HK-2 (cell line): ENCODE data around the gene KCND2.
"Not testable (repeated sequence)": the region's sequence is repeated elsewhere in the genome, so short reads cannot be mapped to it uniquely, and the experiment has no call there.

Experiments
- DNase-seq: peaks from one replicate; pipeline ENCODE4 v3.0.0-alpha.2; 2018; ENCODE audit not compliant: unreplicated experiment

The KCND2 gene

DNA sequence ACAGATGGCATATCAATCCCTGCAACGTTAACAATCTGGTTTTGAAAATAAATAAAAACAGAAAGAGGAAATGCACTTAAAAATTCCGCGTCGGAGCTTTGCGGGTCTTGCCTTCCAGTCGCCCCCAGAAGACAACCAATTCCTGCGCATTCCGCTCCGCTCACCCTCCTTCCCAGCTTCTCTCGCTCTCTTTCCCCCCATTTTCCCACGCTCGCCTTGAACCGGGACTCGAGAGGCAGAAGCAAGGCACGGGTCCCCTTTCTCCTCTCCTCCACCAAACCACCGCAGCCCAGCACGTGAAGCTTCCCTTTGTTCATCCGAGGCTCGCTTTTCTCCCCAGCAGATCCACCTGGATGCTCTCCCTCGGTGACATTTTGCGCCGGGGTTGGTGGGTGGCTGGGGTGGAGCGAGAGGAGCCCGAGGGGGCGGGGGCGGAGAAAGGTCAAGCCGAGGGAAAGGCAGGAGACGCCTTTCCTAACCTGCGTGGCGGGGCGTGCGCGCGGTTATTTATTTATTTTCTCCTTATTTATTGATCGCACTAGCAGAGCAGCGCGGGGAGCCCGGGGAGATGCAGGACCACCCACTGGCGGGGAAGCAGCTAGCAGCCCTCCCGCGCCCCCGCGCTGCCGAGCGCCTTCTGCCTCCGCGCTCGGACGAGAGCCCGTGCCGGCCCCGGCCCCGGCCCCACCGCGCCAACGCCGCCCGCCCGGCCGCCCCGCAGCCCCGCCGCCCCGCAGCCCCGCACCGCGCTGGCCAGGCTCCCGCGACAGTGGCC lies at the start of gene KCND2:
Gene KCND2 (plus strand): TSS at position 475 of the 775 bp plus-strand sequence.
- DNase-seq = peak; percentile 16

DNA sequence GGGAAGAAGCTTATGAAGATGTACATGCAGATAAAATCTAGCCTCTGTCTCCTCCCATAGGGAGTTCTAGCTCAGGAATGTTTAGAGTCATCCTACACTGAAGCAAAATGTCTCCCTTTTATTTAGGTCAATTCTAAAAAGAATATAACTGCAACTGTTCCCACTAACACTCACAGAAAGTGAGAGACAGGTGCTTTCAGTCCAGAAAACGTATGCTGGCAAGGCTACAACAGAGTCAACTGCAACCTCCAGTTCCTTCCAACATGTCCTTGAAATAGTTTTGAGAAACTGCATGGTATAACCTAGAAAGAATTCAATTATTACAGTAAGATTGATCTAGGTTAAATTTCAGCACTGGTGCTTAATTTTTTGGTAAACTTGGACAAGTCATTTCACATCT lies 46.8 kb upstream of the KCND2 start:
- no peak for DNase-seq

DNA sequence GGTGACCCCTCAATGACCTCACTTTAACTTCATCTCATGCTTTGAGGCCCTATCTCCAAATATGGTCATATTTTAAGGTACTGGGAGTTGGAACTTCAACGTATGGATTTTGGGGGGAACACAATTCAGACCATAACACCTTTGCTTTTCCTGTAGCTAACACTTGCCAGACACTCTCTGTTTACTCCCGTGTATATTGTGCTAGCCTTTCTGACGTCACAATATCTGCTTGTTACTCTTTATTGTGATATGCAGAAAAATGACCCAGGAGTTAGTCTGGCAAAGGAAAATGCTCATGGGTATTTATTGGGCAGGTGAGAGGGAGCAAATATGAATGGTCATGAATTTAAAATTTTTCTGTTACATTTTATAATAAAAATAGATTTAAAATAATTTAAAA lies 45.7 kb upstream of the KCND2 start:
- DNase-seq = no peak

DNA sequence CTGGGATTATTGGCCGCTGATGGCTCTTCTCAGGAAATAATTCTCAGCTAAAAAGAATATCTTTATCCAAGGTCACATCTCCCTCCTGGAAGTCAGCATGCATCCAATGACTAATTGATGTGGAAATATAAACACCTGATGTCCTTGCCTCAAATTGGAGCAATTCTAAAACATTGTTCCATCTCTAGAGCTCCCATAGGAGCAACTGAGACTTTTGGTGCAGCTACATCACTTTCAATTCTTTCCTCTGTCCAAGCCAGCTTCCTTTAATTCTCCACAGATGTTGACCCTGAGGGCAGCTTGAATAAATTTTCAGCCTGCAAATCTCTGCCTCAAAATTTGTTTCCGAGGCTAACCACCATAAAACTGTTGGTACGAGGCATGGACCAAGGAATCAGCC lies 43.9 kb upstream of the KCND2 start:
- DNase-seq = no peak

DNA sequence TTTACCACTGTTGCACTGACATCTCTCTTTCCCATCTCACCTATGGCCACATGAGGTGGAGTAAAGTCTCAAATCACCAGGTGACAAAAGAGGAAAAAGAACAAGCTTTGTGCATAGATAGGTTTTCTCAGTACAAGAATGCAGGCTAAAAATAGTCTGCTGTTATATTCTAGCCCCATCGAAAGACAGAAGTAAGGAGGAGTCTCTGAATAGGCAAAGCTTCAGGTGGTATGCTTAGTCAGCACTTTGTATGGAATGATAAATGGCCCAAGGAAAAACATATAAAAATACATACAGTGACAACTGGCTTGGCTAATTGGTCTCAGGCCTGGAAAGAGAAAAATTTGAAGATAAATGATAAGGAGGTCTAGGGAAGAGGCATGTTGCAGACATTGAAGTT lies 39.6 kb upstream of the KCND2 start:
- no peak for DNase-seq

DNA sequence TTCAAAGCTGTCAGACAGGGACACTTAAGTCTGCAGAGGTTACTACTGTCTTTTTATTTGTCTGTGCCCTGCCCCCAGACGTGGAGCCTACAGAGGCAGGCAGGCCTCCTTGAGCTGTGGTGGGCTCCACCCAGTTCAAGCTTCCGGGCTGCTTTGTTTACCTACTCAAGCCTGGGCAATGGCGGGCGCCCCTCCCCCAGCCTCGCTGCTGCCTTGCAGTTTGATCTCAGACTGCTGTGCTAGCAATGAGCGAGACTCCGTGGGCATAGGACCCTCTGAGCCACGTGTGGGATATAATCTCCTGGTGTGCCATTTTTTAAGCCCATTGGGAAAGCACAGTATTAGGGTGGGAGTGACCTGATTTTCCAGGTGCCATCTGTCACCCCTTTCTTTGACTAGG lies 32.6 kb upstream of the KCND2 start:
- DNase-seq = not testable (repeated sequence)

DNA sequence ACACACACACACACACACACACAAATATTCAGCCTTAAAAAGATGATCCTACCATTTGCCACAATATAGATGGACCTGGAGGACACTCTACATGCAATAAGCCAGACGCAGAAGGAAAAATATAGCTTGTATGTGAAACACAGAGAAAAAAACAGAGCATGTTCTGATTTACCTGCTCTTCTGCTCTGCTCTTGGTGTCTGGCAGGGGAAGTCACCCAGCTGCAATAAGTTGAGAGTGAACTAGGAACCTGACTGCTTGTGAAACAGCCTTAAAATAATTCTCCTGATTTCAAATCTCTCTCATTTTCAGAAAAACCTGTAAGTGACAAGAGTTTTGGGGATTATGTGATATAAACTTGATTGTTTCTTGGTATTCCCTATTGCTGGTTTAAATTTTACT lies 31.0 kb upstream of the KCND2 start:
- DNase-seq = no peak

DNA sequence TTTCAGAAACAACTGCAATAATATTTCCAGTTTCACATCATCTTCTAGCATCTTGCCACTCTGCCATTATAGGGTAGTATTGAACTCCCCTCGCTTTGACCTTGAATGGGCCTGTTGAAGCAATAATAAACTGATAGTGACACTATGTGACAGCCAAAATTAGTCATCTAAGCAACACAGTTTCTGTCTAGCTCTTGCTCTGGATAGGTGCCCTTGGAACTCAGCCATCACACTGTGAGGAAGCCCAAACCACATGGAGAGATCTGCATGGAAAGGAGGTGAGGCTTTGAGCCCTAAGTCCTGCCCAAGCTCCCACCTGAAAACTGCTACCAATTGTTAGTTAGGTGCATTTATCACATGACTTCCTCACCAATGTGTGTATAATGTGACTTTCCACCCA lies 18.1 kb upstream of the KCND2 start:
- DNase-seq = no peak

DNA sequence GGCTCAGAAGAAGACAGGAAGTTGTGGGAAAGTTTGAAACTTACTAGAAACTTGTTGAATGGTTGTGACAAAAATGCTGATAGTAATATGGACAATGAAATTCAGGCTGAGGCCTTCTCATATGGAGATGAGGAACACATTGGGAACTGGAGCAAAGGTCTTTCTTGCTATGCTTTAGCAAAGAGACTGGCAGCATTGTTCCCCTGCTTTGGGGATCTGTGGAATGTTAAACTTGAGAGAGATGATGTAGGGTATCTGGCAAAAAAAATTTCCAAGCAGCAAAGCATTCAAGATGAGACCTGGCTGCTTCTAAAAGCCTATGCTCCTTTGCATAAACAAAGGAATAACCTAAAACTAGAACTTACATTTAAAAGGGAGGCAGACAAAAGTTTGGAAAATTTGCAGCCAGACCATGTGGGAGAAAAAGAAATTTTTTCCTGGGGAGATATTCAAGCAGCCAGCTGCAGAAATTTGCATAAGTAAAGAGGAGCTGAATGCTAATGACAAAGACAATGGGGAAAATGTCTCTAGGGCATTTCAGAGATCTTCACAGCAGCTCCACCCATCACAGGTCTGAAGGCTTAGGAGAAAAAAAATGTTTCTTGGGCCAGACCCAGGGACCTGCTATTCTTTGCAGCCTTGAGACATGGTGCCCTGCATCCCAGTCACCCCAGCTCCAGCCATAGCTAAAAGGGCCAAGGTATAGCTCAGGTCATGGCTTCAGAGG lies 16.5 kb upstream of the KCND2 start:
- no peak for DNase-seq

DNA sequence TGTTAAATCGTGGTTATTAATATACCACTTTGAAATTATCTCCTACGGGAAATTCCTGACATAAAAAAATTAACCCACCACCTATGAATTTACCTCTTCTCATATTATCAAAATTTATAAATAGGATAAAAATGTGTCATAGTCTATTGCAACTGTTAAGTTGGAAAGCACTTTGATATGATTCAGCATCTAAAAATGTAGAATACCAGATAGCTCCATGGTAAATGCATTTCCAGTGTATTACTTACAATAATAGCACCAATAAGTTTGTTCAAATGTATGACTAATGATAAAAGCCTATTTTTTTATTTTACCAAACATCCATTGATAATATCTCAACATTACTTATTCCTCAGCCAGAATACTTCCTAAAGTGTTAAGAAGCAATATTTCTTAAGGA lies 13.6 kb upstream of the KCND2 start:
- DNase-seq = no peak

DNA sequence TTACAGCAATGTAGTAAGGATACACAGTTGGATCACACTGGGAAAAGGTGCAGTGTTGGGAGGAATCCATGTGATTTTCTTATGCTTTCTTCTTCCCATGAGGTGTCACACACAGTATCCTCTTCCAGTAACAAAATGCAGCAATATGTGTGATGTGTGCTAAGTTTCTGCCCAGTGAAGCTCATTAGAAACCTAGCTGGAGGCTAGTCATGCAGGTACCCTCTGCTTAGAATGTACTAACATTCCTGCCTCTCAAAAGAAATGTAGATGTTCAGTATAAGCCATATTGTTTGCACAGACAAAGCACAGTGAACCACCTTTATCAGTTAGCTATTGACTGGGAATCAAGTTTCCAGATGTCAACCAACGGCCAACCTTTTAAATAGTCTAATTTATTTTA lies 12.9 kb upstream of the KCND2 start:
- DNase-seq = no peak

DNA sequence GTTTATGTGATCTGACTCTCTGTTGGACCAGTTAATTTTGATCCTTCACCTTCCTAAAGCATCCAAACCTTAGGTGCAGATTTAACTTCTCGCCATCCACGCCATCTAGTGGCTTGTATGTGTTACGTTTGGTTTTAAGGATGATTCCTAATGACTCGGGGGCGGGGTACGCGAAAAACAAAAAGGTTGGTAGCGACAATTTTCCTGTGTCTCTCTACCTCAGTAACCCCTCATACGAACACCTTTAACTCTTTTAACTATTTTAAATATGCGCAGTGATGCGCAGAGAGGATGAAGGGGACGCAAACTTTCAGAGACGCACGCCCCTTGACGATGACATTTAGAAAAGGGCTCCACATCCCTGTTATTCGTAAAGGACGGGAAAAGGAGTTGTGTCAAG lies 714 bp upstream of the KCND2 start:
- DNase-seq = peak; percentile 24

DNA sequence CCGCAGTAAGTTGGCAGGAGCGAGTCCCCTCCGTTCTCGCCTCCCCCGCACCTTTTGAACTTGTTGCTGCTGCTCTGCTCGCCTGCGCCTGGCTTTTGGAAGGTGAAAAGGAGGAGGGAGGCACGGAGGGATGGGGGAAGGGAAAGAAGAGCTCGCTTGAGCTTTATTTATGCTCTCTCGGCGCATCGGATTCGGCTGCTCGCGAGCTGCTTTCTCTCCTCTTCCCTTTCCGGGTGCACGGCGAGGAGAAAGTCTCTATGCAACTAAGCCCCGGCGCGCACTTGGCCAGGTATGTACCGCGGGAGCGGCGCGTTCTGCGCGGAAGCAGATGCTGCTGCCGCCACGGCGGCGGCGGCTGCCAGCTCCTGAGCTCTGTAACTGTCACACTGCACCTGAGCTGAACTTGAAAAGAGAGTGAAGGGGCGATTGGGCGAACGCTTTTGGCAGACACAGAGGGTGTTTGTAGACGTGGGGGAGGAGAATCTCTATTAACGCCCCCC lies 551 bp downstream of the KCND2 start:
- DNase-seq = peak; percentile 29

DNA sequence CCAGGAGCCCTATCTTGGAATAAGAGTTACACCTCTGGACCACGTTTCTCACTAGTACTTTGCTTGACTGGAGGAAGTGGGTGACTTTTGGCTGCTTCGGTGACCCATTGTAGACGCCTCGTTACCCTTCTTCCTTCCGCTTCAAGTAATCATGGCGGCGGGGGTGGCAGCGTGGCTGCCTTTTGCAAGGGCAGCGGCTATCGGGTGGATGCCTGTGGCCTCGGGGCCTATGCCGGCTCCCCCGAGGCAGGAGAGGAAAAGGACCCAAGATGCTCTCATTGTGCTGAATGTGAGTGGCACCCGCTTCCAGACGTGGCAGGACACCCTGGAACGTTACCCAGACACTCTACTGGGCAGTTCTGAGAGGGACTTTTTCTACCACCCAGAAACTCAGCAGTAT lies 1.5 kb downstream of the KCND2 start:
- no peak for DNase-seq

DNA sequence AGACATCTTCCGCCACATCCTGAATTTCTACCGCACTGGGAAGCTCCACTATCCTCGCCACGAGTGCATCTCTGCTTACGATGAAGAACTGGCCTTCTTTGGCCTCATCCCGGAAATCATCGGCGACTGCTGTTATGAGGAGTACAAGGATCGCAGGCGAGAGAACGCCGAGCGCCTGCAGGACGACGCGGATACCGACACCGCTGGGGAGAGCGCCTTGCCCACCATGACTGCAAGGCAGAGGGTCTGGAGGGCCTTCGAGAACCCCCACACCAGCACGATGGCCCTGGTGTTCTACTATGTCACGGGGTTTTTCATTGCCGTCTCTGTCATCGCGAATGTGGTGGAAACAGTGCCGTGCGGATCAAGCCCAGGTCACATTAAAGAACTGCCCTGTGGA lies 1.9 kb downstream of the KCND2 start:
- DNase-seq = no peak

DNA sequence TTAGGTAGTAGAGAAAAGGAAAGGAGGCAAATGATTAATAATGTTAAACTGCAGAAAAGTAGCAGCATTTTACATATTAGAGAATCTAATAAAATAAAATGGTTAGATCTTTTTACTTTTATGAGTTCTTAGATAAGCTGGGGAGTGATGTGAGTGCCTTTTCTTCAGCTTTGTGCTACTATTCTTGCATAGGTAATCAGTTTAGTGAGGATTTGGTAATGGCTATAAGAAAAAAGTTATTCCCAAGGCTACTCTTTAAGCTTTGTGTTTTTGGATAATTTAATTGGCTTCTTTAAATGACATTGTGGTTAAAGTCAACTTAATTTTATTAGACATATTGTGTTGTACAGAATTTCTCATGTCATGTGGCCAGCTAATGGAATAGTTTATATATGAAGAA lies 3.7 kb downstream of the KCND2 start:
- no peak for DNase-seq

DNA sequence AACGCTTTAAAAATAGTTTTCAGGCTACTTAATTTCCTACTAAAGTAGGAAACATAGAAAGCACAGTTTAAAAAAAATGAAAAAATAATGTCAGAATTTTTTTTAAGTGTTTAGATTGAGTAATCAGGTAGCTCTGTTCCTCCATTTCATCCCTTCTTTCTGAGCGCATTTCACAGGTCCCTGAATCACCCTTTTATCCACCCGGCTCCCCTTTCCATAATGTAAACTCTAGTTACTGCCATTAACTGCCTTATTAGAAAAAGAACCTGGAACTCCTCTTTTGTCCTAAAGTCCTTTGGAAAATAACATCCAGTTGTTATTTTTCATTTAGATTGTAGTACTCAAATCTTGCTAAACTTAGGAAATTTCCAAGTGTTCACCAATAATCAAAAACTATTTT lies 5.8 kb downstream of the KCND2 start:
- no peak for DNase-seq

DNA sequence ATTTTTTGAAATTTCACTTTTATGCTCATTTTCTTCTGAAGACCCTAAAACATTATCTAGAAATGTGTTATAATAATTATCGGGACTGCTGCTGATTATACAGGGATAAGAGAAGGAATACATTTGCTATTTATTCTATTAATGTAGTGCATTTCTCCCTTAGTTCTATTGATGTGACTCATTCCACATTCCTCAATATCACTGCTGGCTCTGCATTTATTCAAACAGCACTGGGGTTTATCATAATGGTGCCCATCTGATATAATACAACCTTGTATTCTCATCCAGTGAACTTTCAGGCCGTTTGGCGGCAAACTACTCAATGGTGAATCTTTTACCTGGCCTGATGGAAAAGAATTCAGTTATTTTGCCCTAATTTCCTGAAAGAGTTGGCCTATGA lies 7.8 kb downstream of the KCND2 start:
- DNase-seq = no peak

DNA sequence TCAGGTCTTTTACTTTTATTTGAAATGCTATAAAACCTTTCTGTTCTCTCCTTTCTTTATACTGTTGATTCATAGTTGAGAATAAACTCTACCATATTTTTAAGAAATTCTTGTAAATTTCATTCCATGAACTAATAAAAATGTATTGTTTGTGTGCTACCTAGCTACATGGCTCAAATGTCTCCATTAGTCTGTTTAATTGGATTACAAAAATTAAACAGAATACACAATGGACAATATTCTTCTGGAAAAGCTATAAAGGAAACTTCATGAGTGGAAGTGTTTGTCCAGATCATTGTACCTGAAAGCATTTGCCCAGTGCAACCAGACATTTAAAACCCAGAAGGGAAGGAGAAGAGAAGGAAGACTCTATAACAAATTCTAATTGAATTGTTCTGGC lies 20.1 kb downstream of the KCND2 start:
- DNase-seq = no peak

DNA sequence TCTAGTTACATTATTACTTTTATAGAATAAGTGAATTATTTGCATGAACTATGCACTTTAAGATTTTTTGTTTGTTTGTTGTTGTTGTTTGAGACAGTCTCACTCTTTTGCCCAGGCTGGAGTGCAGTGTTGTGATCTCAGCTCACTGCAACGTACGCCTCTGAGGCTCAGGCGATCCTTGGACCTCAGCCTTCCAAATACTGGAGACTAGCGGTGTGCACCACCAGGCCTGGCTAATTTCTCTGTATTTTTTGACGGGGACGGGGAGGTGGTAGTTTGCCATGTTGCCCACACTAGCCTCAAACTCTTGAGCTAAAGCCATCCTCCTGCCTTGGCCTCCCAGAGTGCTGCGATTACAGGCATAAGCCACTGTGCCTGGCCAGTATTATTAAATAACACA lies 29.2 kb downstream of the KCND2 start:
- no peak for DNase-seq

DNA sequence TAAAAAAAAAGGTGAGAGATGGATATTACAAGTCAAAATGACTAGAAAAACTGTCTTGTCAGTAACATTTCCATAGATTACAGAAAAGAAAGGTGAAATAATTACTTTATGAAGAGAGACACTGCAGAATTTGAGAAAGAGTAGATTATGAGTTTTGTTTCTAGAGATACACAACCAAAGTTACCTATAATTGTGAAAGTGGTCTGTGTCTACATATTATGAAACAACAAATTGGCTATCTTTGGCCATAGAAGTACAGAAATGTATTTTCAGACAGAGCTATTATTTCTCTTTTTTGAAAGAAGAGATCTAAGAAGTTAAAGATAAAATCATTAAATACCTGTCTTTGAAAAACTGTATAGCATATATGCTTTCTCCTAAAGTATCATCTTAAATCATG lies 30.1 kb downstream of the KCND2 start:
- DNase-seq = no peak

DNA sequence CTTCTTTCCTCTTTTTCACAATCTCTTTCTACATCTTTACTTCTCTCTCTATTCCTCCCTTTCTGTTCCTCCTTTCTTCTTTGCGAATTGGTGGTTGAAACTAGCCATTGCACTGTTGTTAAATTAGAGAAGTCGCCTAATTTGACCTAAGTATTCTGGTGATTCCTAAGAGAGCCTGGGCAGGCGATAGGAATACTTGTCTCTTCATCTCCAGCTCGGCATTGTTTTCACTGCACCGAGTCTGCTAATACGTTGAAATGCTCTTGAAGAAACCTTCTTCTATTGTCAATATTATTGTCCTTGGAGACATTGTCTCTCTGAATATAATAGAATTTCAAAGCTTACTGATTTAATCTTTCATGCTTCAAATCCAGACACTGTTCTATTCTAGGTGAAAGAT lies 31.7 kb downstream of the KCND2 start:
- DNase-seq = no peak

DNA sequence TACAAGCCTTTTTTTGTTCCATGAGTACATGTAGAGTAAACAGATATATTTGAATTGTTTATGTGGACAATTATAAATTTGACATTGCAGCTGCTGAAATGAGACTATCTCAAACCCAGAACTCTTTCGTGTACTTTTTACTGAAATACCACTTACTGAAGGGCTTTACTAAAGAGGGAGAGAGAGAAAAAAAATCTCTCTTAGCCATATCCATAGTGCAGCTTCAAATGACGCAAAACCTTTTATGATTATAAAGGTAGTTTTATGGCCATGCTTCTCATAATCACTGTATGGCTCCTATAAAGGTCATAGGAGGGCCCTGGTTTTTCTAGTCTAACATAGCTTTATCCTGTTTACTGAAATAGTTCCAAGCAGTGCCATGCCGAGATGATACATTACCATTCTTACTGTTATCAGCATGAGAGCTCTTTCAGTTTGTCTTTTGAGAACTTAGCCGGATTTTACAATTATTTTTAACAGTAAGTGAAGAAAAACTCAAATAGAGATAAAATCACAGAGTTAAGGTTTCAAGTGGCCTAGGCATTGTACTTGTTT lies 35.1 kb downstream of the KCND2 start:
- DNase-seq = no peak
